T-cell (primary cell): ENCODE results near the gene DSTN. TPM values are rescaled to one million over a fixed set of nuclear protein-coding genes. Genes with fewer than 3 reads are reported as not detected.

Experiments used
- ATAC-seq, 4 experiments: fragments of 200-7000 bp in 3 of 4; fragments of 150-1000 bp in 1 of 4; cut with Tn5 transposase; replicated peaks in 1 of 4; 1 replicate in 3 of 4; 2 replicates in 1 of 4; pipeline ENCODE4 v1.10.0; 2021; ENCODE audit warnings: moderate library complexity in 3 of 4, mild to moderate bottlenecking in 2 of 4, moderate number of reproducible peaks in 1 of 4
- CTCF ChIA-PET, 2 donors: fragments of 300-600 bp; sonication (Branson Sonifier 250); formaldehyde crosslinking; loops; one replicate each; lab custom pipeline; 2022; ENCODE audit warnings: antibody characterized with exemption in 2 of 2; lab: Charles Lee
- POLR2A ChIA-PET, 2 donors: fragments of 300-600 bp; sonication (Branson Sonifier 250); formaldehyde crosslinking; loops; one replicate each; lab custom pipeline; 2022; ENCODE audit warnings: antibody characterized with exemption in 2 of 2; lab: Charles Lee
- DNase-seq, 35 experiments: peaks; one replicate each; pipeline versions ENCODE4 v3.0.0 to v3.0.0-alpha.2; 2013 to 2023
- H3K27ac ChIP-seq: one replicate; pipeline ENCODE4 v1.5.1; 2013; ENCODE audit warnings: low read length
- H3K27me3 ChIP-seq, 2 experiments: replicated peaks in 1 of 2; 1 replicate in 1 of 2; 2 replicates in 1 of 2; pipeline versions ENCODE4 v1.6.1 to v1.7.0; 2013; ENCODE audit warnings: low read length in 1 of 2, mixed read lengths in 1 of 2; ENCODE audit not compliant: control insufficient read depth in 2 of 2, insufficient read depth in 2 of 2; ENCODE audit errors: extremely low read depth in 1 of 2
- H3K36me3 ChIP-seq, 2 donors: 1 replicate in 1 of 2; 2 replicates in 1 of 2; pipeline versions ENCODE4 v1.6.1 to v1.7.0; 2013; ENCODE audit warnings: low read length in 1 of 2; ENCODE audit not compliant: control insufficient read depth in 2 of 2, insufficient read depth in 1 of 2; ENCODE audit errors: extremely low read depth in 1 of 2
- H3K4me1 ChIP-seq, 2 experiments: 1 replicate in 1 of 2; 2 replicates in 1 of 2; pipeline versions ENCODE4 v1.6.1 to v1.7.0; 2013; ENCODE audit warnings: low read length in 2 of 2, mixed read lengths in 1 of 2; ENCODE audit not compliant: insufficient read depth in 2 of 2, control insufficient read depth in 1 of 2; ENCODE audit errors: extremely low read depth in 1 of 2
- H3K4me3 ChIP-seq, 2 donors: 1 replicate in 1 of 2; 2 replicates in 1 of 2; pipeline versions ENCODE4 v1.5.1 to v1.7.0; 2013; ENCODE audit warnings: mild to moderate bottlenecking in 2 of 2, low read length in 1 of 2, moderate library complexity in 1 of 2; ENCODE audit not compliant: control insufficient read depth in 1 of 2; ENCODE audit errors: extremely low read depth in 1 of 2
- H3K9me3 ChIP-seq: 2 replicates; pipeline ENCODE4 v1.7.0; 2013
- H3K27ac Mint-ChIP-seq, 2 donors: one replicate each; pipeline ENCODE4 v1.8.0; 2020 to 2021; ENCODE audit warnings: mild to moderate bottlenecking in 2 of 2, mixed read lengths in 2 of 2
- H3K27me3 Mint-ChIP-seq, 2 donors: one replicate each; pipeline ENCODE4 v1.8.0; 2021 to 2022; ENCODE audit warnings: mixed read lengths in 2 of 2
- H3K36me3 Mint-ChIP-seq: one replicate; pipeline ENCODE4 v1.8.0; 2021; ENCODE audit warnings: mixed read lengths
- H3K4me1 Mint-ChIP-seq, 3 donors: one replicate each; pipeline ENCODE4 v1.8.0; 2020 to 2022; ENCODE audit warnings: mixed read lengths in 3 of 3, mild to moderate bottlenecking in 1 of 3
- H3K4me3 Mint-ChIP-seq, 3 donors: one replicate each; pipeline ENCODE4 v1.8.0; 2020 to 2022; ENCODE audit warnings: mild to moderate bottlenecking in 3 of 3, mixed read lengths in 3 of 3, moderate library complexity in 3 of 3
- H3K9me3 Mint-ChIP-seq, 3 donors: one replicate each; pipeline ENCODE4 v1.8.0; 2020 to 2022; ENCODE audit warnings: mixed read lengths in 3 of 3
- WGBS: methylation state at CpG from one replicate; pipeline ENCODE4 v1.1.5; 2013; ENCODE audit warnings: missing lambda C conversion rate; ENCODE audit not compliant: insufficient coverage; 5-methylcytosine and 5-hydroxymethylcytosine counted together
- total RNA-seq, 35 experiments: library from RNA in 6 of 35; stranded (reverse) in 6 of 35; fragments of 120-200 nt in 1 of 35; gene quantifications; one replicate each; pipeline versions ENCODE4 v1.2.1 to v1.2.4 and lab custom pipeline; 2013 to 2026

DSTN gene
- total RNA-seq, 5 donors from 2014 or later (not counting 1 experiment from before 2014, with no cell fraction given), result 36.3 to 41.7 (median 41.3) TPM

DNA sequence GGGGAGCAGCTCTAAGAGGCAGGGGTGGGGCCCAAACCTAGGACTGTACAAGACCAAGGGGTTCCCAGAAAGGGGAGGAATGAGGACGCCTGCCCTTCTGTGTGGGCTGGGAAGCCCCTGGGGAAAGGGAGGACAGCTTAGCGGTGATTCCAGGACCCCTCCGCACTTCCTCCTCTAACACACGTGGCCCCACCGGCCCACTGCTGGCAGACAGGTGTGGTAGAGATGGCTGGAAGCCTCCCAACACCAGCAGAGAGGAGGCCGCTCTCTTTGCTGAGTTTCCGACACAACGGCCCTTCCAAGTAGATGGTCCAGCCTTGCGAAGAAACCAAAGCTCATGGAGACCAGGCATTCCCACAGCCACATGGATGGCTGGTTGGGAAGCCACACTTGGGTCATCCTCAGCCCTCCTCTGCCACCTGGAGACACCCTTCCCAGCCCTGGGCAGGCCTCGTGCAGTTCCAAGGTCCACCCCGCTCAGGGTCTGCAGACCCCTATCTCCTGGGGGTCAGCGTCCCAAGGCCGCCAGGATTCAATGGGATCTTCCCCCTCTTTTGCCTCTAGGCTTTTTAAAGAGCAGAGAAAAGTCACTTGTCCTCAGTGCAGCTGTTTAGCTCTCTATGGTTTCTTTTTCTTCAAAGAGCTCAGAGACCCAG, 68.2 kb downstream of the DSTN start:
- H3K36me3 Mint-ChIP-seq, result peaks cover 16% of the 10 kb centered on the region
- Histone ChIP-seq H3K27me3 (no peaks in the 10 kb centered on the region), H3K9me3 (no peaks in the 10 kb centered on the region), H3K4me1 (no peaks in the 10 kb centered on the region), H3K36me3 (peaks cover 18 to 44% of the 10 kb centered on the region in 2 donors), H3K4me3 (no peak overlapping the region), H3K27ac (no peak overlapping the region)
- no peak overlapping the region for H3K4me3 Mint-ChIP-seq
- no peak for DNase-seq
- whole genome bisulfite sequencing, result 94% methylated on average over 8 of the region's 13 CpGs
- no peak overlapping the region for H3K27ac Mint-ChIP-seq
- no peaks in the 10 kb centered on the region for H3K4me1 Mint-ChIP-seq
- H3K27me3 Mint-ChIP-seq, result no peaks in the 10 kb centered on the region
- ChIA-PET POLR2A (no interaction called here), CTCF (no interaction called here)
- no peak for ATAC-seq
- no peaks in the 10 kb centered on the region for H3K9me3 Mint-ChIP-seq

DNA sequence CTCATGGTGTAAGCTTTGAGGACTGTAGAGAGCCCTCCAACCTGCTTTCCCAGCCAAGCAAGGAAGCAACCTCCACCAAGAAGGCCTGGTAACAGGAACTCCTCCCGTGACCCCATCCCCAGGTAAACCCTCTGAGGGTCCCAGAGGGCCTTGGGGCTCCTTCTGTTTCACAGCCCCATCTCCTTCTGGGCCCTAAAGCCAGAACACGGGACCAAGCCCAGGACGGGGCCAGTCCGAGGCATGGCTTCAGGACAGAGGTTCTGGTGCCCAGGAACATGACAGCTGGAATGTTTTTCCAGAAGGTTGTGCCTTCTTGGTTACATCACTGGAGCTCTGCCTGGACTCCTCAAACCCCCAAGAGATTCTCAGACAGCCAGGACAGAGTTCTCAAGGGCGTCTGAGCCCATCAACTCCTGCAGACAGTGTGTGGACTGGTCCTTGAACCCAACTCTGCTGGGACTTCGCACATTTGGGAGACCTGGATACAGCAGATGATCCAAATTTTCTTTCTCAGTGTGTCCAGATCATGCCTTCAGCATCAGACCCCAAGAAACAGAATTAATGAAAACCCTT, 69.0 kb downstream of the DSTN start:
- POLR2A ChIA-PET, result no interaction called here
- H3K27me3 ChIP-seq, result no peaks in the 10 kb centered on the region
- H3K4me1 Mint-ChIP-seq, result no peaks in the 10 kb centered on the region

DNA sequence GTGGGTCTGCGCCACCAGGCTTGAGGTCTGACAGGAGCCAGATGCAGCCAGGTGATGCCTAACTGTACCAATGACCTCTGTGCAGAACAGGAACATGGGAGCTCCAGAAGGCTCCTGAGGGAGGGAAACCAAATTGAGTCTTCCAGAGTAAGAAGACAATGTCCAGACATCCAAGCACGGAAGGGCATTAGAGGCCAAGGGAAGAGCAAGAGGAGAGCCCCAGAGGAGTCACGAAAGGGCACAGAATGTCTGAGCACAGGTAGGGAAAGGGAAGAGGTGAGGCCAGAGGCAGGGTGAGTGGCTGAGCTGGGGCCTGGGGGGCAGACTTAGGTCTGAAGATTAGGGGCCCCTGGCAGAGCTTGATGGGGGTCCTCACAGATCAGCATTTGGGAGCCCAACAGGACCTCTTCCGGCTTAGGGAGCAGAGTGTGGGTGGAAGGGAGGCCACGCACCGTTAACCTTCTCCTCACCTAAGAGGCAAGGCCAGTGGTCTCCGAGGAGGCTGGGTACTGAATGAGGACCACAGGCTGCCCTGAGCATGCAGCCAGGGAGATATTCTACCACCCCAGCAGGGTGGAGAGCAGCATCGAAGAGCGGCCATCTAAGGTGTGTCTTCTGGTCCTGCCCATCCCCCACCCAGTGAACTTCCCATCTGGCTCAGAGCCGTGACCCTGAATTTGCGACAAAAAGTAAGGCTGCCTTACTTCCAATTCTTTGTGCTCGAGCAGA, 70.4 kb downstream of the DSTN start:
- Histone ChIP-seq H3K9me3 (no peaks in the 10 kb centered on the region), H3K36me3 (peaks cover 16 to 24% of the 10 kb centered on the region in 2 donors), H3K4me3 (no peak overlapping the region), H3K27me3 (no peaks in the 10 kb centered on the region), H3K4me1 (no peaks in the 10 kb centered on the region), H3K27ac (no peak overlapping the region)
- H3K36me3 Mint-ChIP-seq, result peaks cover 6% of the 10 kb centered on the region
- CTCF ChIA-PET, result no interaction called here
- POLR2A ChIA-PET, result no interaction called here
- H3K4me3 Mint-ChIP-seq, result no peak overlapping the region
- no peaks in the 10 kb centered on the region for H3K4me1 Mint-ChIP-seq
- DNase-seq (no peak), ATAC-seq (no peak)
- H3K9me3 Mint-ChIP-seq, result no peaks in the 10 kb centered on the region
- WGBS, result 89% methylated on average over 9 of the region's 12 CpGs
- no peaks in the 10 kb centered on the region for H3K27me3 Mint-ChIP-seq
- H3K27ac Mint-ChIP-seq, result no peak overlapping the region

More for the DNA sequence above, 69.0 kb downstream of the DSTN start:
- Mint-ChIP-seq H3K27me3 (no peaks in the 10 kb centered on the region), H3K27ac (no peak overlapping the region), H3K36me3 (peaks cover 10% of the 10 kb centered on the region), H3K4me3 (no peak overlapping the region), H3K9me3 (no peaks in the 10 kb centered on the region)
- no peaks in the 10 kb centered on the region for H3K9me3 ChIP-seq
- H3K4me3 ChIP-seq, result no peak overlapping the region
- ATAC-seq (no peak), DNase-seq (no peak)
- no peaks in the 10 kb centered on the region for H3K4me1 ChIP-seq
- peaks cover 18 to 36% of the 10 kb centered on the region in 2 donors for H3K36me3 ChIP-seq
- no peak overlapping the region for H3K27ac ChIP-seq
- CTCF ChIA-PET, result no interaction called here
- 94% methylated on average over 5 of the region's 6 CpGs for WGBS

DNA sequence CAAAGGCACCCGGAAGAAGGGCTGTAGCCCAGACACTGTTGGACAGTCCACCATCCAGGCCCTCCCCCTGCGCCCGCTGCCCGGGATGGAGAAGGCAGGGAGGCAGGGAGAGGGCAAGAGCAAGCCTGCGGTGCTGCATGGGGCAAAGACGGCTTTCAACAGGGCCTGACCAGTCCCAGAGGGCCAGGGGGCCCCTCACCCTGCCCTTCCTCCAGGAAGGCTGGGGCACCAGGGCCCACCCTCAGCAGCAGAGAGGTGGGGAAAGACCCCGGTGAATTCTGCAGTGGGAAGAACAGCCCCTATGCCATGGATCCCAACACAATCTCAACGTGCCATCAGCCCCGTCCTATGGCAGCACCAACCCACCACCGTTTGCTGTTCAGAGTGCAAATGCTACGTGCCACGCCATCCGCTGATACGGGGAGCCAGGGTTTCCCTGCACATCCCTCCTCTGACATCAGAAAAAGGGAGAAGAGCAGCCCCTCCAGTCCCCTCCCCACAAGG, 71.1 kb downstream of the DSTN start:
- no peaks in the 10 kb centered on the region for H3K9me3 ChIP-seq
- no peaks in the 10 kb centered on the region for H3K9me3 Mint-ChIP-seq
- H3K27me3 ChIP-seq, result no peaks in the 10 kb centered on the region
- ChIA-PET CTCF (no interaction called here), POLR2A (no interaction called here)
- peaks cover 16 to 17% of the 10 kb centered on the region in 2 donors for H3K36me3 ChIP-seq
- ATAC-seq (no peak), DNase-seq (no peak)
- H3K4me1 ChIP-seq, result no peaks in the 10 kb centered on the region
- 96% methylated on average over 12 of the region's 14 CpGs for WGBS
- H3K36me3 Mint-ChIP-seq, result peaks cover under 1% of the 10 kb centered on the region
- H3K27ac Mint-ChIP-seq, result no peak overlapping the region
- H3K27ac ChIP-seq, result no peak overlapping the region
- no peak overlapping the region for H3K4me3 Mint-ChIP-seq
- H3K4me3 ChIP-seq, result no peak overlapping the region
- H3K27me3 Mint-ChIP-seq, result no peaks in the 10 kb centered on the region
- no peaks in the 10 kb centered on the region for H3K4me1 Mint-ChIP-seq

DNA sequence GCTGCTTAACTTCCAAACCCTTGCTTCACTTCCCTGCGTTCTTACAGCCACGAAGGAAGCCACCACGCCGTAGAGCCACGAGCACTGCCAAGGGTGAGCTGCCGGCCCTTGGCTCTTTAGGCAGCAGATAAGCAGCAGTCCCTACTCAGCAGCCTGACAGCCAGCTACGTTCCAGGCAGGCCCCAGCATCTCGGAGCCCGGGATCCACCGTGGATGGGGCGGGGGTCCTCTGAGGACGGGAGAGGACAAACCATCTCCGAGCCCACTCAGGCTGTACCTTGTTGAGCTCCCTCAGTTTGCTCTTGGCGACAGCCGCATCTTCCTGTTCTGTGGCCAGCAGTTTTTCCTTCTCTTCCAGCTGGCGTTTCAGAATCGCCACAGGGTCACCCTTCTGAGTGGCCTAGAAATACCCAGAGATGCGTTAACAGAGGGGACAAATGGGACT, 71.7 kb downstream of the DSTN start:
- H3K9me3 Mint-ChIP-seq, result no peaks in the 10 kb centered on the region
- DNase-seq (no peak), ATAC-seq (no peak)
- Histone ChIP-seq H3K4me3 (no peak overlapping the region), H3K9me3 (no peaks in the 10 kb centered on the region), H3K36me3 (peaks cover 16 to 17% of the 10 kb centered on the region in 2 donors), H3K27me3 (no peaks in the 10 kb centered on the region), H3K27ac (no peak overlapping the region), H3K4me1 (no peaks in the 10 kb centered on the region)
- no peaks in the 10 kb centered on the region for H3K4me1 Mint-ChIP-seq
- no peak overlapping the region for H3K4me3 Mint-ChIP-seq
- ChIA-PET POLR2A (no interaction called here), CTCF (no interaction called here)
- 93% methylated on average over 18 of the region's 18 CpGs for WGBS
- no peaks in the 10 kb centered on the region for H3K27me3 Mint-ChIP-seq
- H3K27ac Mint-ChIP-seq, result no peak overlapping the region
- H3K36me3 Mint-ChIP-seq, result no peaks in the 10 kb centered on the region

DNA sequence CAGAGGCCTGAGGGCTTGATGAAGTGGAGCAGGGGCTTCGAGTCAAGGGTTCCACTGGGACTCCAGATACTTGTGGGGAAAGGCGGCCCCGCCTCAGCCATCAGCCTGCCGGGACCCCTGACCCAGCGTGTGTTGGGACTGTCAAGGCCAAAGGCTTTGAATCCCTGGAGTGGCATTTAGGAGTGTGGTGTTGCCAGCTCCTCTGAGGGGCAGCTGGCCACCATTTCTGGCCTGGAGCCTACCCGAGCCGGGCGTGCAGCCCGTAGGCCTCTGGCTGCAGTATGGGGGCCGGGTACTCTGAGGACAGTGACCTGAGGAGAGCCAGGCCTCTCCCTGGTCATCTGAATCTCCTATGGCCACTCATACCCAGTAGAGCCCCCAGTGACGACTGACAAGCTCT, 72.1 kb downstream of the DSTN start:
- H3K27ac Mint-ChIP-seq, result no peak overlapping the region
- H3K36me3 ChIP-seq, result peaks cover 13 to 17% of the 10 kb centered on the region in 2 donors

More for the DNA sequence above, 72.1 kb downstream of the DSTN start:
- Histone ChIP-seq H3K27me3 (no peaks in the 10 kb centered on the region), H3K9me3 (no peaks in the 10 kb centered on the region), H3K27ac (no peak overlapping the region), H3K4me1 (no peaks in the 10 kb centered on the region), H3K4me3 (no peak overlapping the region)
- no peak overlapping the region for H3K4me3 Mint-ChIP-seq
- ChIA-PET CTCF (interaction anchor here in 1 of 2 donors (1.2 kb wide), 1 partner anchor 26 kb away, joined by 3 read pairs; no protein-coding TSS in a partner anchor), POLR2A (no interaction called here)
- ATAC-seq (no peak), DNase-seq (no peak)
- no peaks in the 10 kb centered on the region for H3K4me1 Mint-ChIP-seq
- H3K27me3 Mint-ChIP-seq, result no peaks in the 10 kb centered on the region
- no peaks in the 10 kb centered on the region for H3K36me3 Mint-ChIP-seq
- 100% methylated on average over 10 of the region's 11 CpGs for WGBS
- H3K9me3 Mint-ChIP-seq, result no peaks in the 10 kb centered on the region
